ENCODE data around the gene CCT5.

GRCh38 chr5:10249948-10250805, at the start of gene CCT5:
- no peak for TF ChIP-seq BRCA1 (IDR thresholded peaks at IDR 0.05; ENCODE audit: low read depth, low read length)
- peak; percentile 97 for TF ChIP-seq SREBF1 (IDR thresholded peaks at IDR 0.05; ENCODE audit: low read length)
- TF ChIP-seq POLR2A (IDR thresholded peaks at IDR 0.05; ENCODE audit: low read depth, low read length): peak; percentile 89
- TF ChIP-seq SMC3 (IDR thresholded peaks at IDR 0.05; ENCODE audit: borderline replicate concordance, low read length): no peak
- peak; percentile 98 for TF ChIP-seq KLF5 (IDR thresholded peaks at IDR 0.05; ENCODE audit: partially characterized antibody)
- TF ChIP-seq CTCF (IDR thresholded peaks at IDR 0.05 in 2 of 3, conservative IDR thresholded peaks at IDR 0.05 in 1 of 3; ENCODE audit: control insufficient read depth in 2 of 3, extremely low read depth in 1 of 3, insufficient read depth in 1 of 3, low read depth in 3 of 3, low read length in 3 of 3): no peak
- TF ChIP-seq POLR2AphosphoS5 (IDR thresholded peaks at IDR 0.05; ENCODE audit: low read length): peak; percentile 98
- 0 out of 2 replicates have a peak, but pooled peaks have one; percentile 6 for TF ChIP-seq ELK1 (IDR thresholded peaks at IDR 0.05; ENCODE audit: low read depth, low read length)
- TF ChIP-seq RFX5 (IDR thresholded peaks at IDR 0.05; ENCODE audit: low read depth, low read length): no peak
- no peak for TF ChIP-seq EZH2 (IDR thresholded peaks at IDR 0.05; ENCODE audit: borderline replicate concordance, control insufficient read depth, low read depth, low read length)

Measured in GM12878 (cell line).